Tibial artery (tissue), 4 donors: ENCODE measurements around the gene HOGA1.

Experiments
- DNase-seq, 2 donors: peaks; one replicate each; pipeline ENCODE4 v3.0.0-alpha.2; 2019
- H3K27ac ChIP-seq, 2 donors: fragments of 200-600 bp; sonication (generic) in 1 of 2; 1 replicate in 1 of 2; 2 replicates in 1 of 2; pipeline ENCODE4 v1.5.1; 2018 to 2019; ENCODE audit warnings: mild to moderate bottlenecking in 1 of 2
- H3K27me3 ChIP-seq, 2 donors: fragments of 200-600 bp; sonication (generic) in 1 of 2; one replicate each; pipeline versions ENCODE4 v1.5.1 to v1.6.0; 2016 to 2019
- H3K36me3 ChIP-seq, 3 donors: fragments of 200-600 bp; sonication (generic) in 2 of 3; one replicate each; pipeline ENCODE4 v1.5.1; 2016 to 2019; ENCODE audit warnings: mild to moderate bottlenecking in 2 of 3
- H3K4me1 ChIP-seq, 4 donors: fragments of 200-600 bp; sonication (generic) in 2 of 4; 1 replicate in 3 of 4; 2 replicates in 1 of 4; pipeline ENCODE4 v1.5.1; 2016 to 2019
- H3K4me3 ChIP-seq, 2 donors: fragments of 200-600 bp; sonication (generic) in 1 of 2; 1 replicate in 1 of 2; 2 replicates in 1 of 2; pipeline ENCODE4 v1.5.1; 2018 to 2019; ENCODE audit warnings: mild to moderate bottlenecking in 2 of 2
- H3K9me3 ChIP-seq, 3 donors: fragments of 200-600 bp; sonication (generic) in 1 of 3; one replicate each; pipeline ENCODE4 v1.5.1; 2016 to 2019
- CTCF ChIP-seq, 2 experiments: fragments of 200-600 bp in 1 of 2; fragments of 450-650 bp in 1 of 2; IDR thresholded peaks; one replicate each; pipeline ENCODE4 v1.5.1; 2017 to 2019; ENCODE audit warnings: antibody characterized with exemption in 2 of 2, mild to moderate bottlenecking in 1 of 2, moderate library complexity in 1 of 2
- intact Hi-C: fragments of 100-400 bp; cut with DNase I; formaldehyde crosslinking; loops from one replicate; pipeline ENCODE4 v1.15.0; 2023; ENCODE audit warnings: low total_unique reads

Gene HOGA1

GRCh38 chr10:97584060-97584797, at the start of gene HOGA1:
Gene HOGA1 (plus strand): TSS chr10:97584389. CDS start chr10:97584704, 315 bp downstream.
- H3K9me3 ChIP-seq: no peaks in the 10 kb centered on the region
- intact Hi-C loops: no loop called here
- DNase-seq: peak; percentile 87 to 96

GRCh38 chr10:97534746-97535367, 49.3 kb upstream of the HOGA1 start:
- Histone ChIP-seq H3K9me3 (no peaks in the 10 kb centered on the region), H3K27ac (no peak overlapping the region), H3K36me3 (no peaks in the 10 kb centered on the region), H3K4me3 (no peak overlapping the region), H3K27me3 (no peaks in the 10 kb centered on the region), H3K4me1 (peaks cover 0 to 20% (median 11%) of the 10 kb centered on the region in 4 donors)
- intact Hi-C loops: no loop called here
- peak; percentile 16 to 17 for TF ChIP-seq CTCF (IDR thresholded peaks at IDR 0.05)
- DNase-seq: no peak

More at GRCh38 chr10:97584060-97584797, at the start of gene HOGA1:
- H3K4me3 ChIP-seq: peak within 1 kb of the TSS in 1 of 2 donors; percentile 25
- no peak for TF ChIP-seq CTCF (IDR thresholded peaks at IDR 0.05)
- no peaks in the 10 kb centered on the region for H3K27me3 ChIP-seq
- no peaks in the 10 kb centered on the region for H3K36me3 ChIP-seq
- peaks cover 0 to 22% (median 15%) of the 10 kb centered on the region in 4 donors for H3K4me1 ChIP-seq
- H3K27ac ChIP-seq: peak within 1 kb of the TSS; percentile 63 to 69

- H3K4me3 ChIP-seq: no peak overlapping the region
- no peaks in the 10 kb centered on the region for H3K9me3 ChIP-seq
- H3K27me3 ChIP-seq: no peaks in the 10 kb centered on the region
- DNase-seq: no peak
- peaks cover 0 to 40% (median 26%) of the 10 kb centered on the region in 4 donors for H3K4me1 ChIP-seq
- intact Hi-C loops: no loop called here
- no peak for TF ChIP-seq CTCF (IDR thresholded peaks at IDR 0.05)
- no peaks in the 10 kb centered on the region for H3K36me3 ChIP-seq
- H3K27ac ChIP-seq: no peak overlapping the region
Measured at GRCh38 chr10:97537186-97537869, 46.9 kb upstream of the HOGA1 start.

- Histone ChIP-seq H3K4me1 (peaks cover 3 to 51% (median 36%) of the 10 kb centered on the region in 4 donors), H3K27ac (peak overlapping the region; percentile 14 to 88)
Measured at GRCh38 chr10:97538411-97538810, 45.8 kb upstream of the HOGA1 start.

More at GRCh38 chr10:97538411-97538810, 45.8 kb upstream of the HOGA1 start:
- TF ChIP-seq CTCF (IDR thresholded peaks at IDR 0.05): no peak
- intact Hi-C loops: no loop called here
- Histone ChIP-seq H3K9me3 (no peaks in the 10 kb centered on the region), H3K27me3 (no peaks in the 10 kb centered on the region), H3K4me3 (no peak overlapping the region), H3K36me3 (no peaks in the 10 kb centered on the region)
- no peak for DNase-seq
